CD4-positive, alpha-beta T cell treated with Interleukin-6 for 4 hours (primary cell): ENCODE results near the gene DLGAP1.
"Not testable (repeated sequence)": the region's sequence is repeated elsewhere in the genome, so short reads cannot be mapped to it uniquely, and the experiment has no call there.

Experiments used
- DNase-seq: peaks from one replicate; pipeline ENCODE4 v3.0.0-alpha.2; 2020; ENCODE audit warnings: mixed read lengths

Gene DLGAP1

DNA sequence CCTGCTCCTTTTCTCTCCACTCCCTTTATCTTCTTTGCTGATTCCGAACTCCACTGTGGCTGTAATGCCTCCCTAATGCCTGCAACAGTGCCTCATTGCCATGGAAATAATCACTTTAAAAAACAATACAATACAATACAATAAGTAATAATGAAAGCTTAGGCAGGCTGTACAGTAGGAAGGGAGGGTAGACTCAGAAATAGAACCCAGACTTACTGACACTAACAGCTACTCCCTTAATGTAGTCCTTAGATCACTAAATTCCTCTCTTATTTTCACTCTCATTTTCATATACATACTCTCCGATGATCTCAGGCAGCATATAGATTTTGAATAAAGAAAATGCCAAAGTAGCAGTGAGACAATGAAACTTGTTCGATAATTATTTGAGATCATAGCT is 70.2 kb downstream of the DLGAP1 start:
- DNase-seq: no peak

DNA sequence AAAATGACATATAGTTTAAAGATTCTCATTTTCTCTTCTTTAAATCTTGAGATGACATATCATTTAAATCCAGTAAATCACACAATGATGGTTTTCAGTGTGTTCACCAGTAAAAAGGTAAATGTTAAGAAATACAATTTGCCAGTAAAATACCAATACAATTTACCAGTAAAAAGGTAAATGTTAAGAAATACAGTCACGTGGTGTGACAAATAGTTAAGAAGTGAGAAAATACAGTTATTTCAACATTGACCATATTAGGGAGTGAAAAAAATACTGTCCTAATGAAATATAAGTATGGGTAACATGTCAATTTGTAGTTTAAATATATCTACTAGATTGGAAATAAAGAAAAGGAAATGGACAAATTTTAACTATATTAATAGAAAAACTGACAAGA is 80.5 kb downstream of the DLGAP1 start:
- no peak for DNase-seq

GRCh38 chr18:4369705-4370104 is 85.4 kb downstream of the DLGAP1 start:
- DNase-seq: no peak

- no peak for DNase-seq
These were observed 94.8 kb downstream of the DLGAP1 start for GRCh38 chr18:4360221-4360715.

DNA sequence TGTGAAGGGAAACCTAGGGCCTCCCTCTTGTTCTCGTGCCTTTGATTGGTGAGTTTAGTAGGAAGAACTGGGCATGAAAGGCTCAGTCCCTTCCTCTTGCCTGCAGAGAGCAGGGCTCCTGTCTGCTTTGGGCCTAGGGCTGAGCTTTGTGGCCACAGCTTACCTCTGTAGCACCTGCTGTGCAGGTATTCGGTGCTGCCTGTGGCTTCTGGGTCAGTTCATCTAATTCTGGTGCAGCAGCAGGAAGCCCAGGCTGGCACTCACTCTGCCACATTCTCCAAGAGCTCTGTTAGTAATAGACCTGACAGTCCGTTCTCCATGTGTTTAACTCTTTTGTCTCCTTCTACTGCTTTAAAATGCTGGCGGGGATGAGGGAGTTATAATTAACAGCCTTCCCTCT is 96.5 kb downstream of the DLGAP1 start:
- no peak for DNase-seq

DNA sequence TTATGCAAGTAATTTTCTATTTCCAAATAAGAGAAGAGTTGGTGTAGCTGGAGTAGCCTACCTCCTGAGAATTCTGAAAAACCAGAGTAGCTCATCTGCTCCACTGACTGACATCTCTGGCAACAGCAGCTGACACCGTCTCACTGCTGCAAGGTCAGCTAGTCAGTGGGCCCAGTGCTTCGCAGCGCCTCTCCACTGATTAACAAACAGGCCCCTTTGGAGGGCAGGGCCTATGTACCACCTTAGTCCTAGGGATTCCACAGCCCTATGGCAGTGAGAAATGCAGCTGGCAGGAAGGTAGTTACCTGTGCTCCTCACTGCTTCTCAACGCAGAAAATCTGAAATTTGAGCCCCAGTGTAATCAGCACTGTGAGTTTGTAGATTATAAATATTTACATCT is 97.5 kb downstream of the DLGAP1 start:
- DNase-seq: no peak

- no peak for DNase-seq
These were observed 98.2 kb downstream of the DLGAP1 start for GRCh38 chr18:4356929-4357328.

DNA sequence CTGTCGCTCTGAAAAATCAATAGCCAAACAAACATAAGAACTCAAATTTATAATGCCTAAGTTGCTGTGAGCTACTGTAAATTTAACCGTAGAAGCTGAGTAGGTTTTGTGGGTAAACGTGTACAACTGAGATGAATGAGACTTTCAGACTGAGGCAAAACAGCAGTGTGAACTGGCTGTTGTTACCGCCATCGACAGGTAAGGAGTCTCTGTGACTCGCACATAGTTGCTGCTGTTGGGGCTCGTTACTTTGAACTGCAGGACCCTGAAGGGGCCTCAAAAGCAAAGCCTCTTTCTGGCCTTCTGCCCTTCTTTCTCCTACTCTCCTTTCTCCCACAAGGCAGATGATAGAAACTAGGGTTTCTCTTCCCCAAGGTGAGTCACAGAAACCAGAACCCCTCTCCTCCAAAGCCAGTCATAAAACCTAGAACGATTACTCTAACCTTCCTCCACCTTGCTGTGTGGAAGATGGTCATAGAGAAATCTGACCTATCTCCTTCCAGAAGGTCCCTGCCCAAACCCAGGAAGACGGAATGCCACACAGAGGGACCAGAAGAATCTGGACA is 101.2 kb downstream of the DLGAP1 start:
- no peak for DNase-seq

DNA sequence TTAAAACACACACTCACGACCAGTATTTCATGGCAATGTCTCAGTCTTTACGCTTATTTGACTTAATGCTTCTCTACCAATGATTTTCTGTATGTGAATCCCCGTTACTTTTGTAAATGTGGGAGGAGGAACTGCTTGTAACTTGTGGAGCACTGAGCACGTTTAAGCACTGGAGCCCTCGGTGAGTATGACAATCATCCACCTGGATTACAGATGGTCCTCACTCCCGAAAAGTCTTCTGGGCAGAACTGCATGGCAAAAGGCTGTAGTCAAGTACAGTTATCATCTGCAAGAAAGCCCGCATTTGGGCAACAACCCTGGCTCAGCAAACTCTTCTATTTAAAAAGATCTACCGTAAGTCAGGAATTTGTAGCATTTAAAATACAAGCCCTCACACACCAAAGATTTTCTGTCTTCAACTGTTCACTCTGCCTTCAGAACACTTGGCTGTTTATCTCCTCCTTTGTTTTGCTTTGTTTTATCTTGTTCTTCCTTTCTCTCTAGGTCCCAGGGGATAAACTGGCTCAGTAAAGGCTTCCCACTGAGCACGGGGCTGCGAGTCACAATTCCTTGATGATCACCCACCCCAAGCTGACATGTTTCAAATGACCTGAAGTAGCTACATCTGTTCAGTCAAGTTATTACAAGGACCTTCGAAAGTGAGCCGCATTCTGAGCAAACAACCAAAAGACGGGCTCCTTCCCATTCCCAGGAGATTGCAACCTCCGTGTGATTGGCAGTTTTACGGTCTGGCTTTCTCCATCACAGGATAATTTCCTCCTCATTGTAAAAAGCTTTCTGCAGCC is 102.2 kb downstream of the DLGAP1 start:
- no peak for DNase-seq

GRCh38 chr18:4351005-4351404 is 104.1 kb downstream of the DLGAP1 start:
- no peak for DNase-seq

DNA sequence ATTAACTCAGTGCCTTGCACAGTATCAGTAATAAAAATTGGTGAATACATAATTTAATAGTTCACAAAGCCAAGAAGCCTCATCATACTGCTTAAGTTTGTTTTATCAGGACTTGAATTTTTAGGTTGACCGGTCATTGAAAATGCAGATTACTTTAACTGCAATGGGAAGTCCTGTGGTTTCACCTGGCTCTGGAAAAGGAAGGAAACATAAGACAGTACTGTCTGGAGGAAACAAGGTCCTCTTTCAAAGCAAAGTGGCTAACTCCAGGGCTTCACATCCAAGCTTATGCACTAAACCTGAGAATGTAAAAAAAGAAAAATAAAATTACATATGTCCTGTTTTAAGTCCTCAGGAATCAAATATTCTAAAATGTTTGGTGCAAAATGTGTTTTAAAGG is 119.7 kb downstream of the DLGAP1 start:
- no peak for DNase-seq

GRCh38 chr18:4333043-4333442 is 122.1 kb downstream of the DLGAP1 start:
- no peak for DNase-seq

DNA sequence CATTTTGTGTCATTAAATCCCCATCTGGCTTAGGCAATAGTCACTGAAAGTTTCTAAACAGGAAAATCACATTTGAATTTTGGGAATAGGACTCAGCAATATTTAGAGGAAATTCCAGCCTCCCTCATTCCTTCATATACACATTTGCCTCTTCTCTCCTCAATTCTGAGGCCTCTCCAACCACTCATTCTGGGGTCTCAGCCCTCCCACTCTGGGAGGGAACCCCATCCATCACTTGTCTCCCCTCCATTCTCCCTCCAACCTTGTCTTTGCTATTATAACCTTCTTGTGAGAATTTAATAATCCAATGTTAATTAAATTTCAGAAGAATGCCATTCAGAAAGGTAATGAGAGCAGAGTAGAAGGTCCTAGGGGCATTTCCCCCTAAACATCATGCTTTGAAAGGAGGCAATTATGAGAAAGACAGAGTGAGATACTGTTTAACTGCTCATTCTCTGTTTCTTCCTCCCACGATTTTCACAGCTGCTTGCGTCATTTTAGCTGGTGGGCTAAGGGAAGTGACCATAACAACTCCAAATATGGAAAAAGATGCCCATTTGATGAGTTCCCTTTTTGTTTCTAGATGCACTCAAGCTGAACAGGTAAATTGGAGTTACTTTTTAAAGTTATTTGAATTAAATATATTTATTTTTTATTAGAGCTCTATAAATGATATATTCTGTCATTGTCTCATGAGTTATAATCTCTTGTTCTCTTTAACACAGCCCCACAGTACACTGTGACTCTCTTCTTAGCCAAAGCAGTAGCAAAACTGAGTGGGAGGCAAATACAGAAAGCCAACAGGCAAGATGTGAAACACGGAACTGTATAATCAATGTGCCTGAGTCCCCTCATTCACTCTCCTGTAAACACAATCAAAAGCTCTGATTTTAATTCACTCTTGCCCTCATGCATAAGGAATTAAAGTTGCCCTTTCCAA is 135.1 kb downstream of the DLGAP1 start:
- no peak for DNase-seq

DNA sequence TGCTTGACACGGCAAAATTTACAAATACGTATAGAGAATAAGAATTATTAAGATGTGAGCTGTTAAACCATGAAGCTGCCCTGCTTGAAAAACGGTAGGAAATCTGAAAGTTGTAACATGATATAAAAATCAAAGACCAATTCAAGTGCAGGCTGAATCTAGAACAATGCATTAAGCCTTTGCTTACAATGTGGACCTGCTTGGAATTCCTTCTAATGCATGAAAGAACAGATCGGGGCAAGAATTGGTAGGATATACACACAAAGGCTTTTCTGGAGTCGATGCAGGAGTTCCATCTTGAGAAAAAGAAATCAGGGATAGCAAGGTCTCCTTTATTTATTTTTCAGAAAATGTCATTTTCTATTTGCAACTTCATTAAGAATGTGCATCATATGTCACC is 136.8 kb downstream of the DLGAP1 start:
- DNase-seq: no peak

DNA sequence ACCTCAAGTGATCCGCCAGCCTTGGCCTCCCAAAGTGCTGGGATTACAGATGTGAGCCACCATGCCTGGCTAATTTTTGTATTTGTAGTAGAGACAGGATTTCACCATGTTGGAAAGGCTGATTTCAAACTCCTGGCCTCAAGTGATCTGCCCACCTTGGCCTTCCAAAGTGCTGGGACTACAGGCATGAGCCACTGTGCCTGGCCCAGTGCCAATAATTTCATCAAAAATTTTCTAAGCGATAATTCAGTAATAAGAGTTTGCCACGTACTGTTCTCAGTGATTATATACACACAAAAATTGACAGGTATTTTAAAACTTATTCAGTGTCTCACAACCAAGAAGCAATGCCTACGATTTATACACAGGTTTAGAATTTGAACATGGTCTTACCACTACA is 143.2 kb downstream of the DLGAP1 start:
- DNase-seq: not testable (repeated sequence)

GRCh38 chr18:4311136-4311535 is 144.0 kb downstream of the DLGAP1 start:
- DNase-seq: no peak

GRCh38 chr18:4309227-4309626 is 145.9 kb downstream of the DLGAP1 start:
- DNase-seq: no peak

DNA sequence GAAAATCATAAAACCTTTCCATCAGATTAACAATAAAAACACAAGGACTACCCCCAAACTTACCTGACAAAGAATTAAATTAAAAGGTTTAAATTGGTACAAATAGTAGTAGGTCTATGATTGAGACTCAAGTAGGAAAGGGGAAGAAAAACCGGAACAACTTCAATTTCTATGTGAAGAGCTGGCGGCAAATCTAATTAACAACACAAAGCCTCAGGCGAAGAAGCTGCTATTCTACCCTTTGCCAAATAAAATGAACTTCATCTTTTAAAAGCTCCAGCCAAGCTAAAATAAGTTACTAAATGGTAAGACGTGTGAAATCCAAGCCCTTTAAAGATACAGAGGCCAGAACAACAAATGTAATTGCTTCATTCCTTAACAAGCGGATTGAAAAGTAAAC is 146.5 kb downstream of the DLGAP1 start:
- DNase-seq: no peak

GRCh38 chr18:4299395-4299794 is 155.7 kb downstream of the DLGAP1 start:
- no peak for DNase-seq

DNA sequence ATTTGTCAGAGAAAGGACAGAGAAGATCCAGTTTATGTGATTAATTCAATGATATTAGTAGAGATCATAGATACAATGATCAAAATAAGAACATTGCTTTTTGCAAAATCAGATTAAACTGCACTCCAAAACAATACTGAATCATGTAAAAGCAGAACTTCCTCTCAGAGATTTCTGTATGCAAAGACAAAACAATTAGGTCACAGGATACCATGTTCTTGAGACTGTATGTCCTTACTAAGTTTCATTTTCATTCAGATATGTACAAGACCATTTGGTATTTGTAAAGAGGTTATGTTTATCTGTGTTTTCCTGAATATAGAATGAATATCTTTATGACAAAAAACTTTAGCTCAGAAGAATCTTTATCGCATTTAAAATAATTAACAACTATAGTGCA is 161.8 kb downstream of the DLGAP1 start:
- DNase-seq: no peak

GRCh38 chr18:4292696-4293095 is 162.4 kb downstream of the DLGAP1 start:
- DNase-seq: no peak

GRCh38 chr18:4287340-4287739 is 167.8 kb downstream of the DLGAP1 start:
- DNase-seq: not testable (repeated sequence)

GRCh38 chr18:4286256-4286655 is 168.9 kb downstream of the DLGAP1 start:
- no peak for DNase-seq

GRCh38 chr18:4285525-4285924 is 169.6 kb downstream of the DLGAP1 start:
- no peak for DNase-seq
